ENCODE measurements around the gene KIAA1328. TPM values are rescaled to one million over a fixed set of nuclear protein-coding genes. Genes with fewer than 3 reads are reported as not detected.

Gene KIAA1328
- total and polyA plus RNA-seq, 4 donors: 0.95 to 7.4 (median 2.9) TPM

DNA sequence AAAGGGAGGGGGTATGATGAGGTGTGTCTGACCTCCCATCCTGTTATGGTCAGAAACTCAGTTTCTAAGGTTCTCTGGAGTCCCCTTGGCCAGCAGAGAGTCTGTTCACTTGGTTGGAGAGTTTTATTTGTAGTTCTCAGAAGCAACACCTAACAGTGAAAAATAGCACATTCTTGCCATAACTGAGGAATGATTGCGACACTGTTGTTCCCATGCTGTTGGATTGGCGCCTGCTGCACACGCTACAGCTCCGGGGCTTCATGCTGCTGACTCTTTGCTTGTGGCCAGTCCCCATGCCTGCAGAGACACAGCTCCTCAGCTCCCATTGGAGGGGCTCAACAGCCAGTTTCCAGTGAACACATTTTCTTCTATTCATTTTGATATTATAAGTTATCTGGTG lies 42.2 kb upstream of the KIAA1328 start:
- TF ChIP-seq, protein P1, sequence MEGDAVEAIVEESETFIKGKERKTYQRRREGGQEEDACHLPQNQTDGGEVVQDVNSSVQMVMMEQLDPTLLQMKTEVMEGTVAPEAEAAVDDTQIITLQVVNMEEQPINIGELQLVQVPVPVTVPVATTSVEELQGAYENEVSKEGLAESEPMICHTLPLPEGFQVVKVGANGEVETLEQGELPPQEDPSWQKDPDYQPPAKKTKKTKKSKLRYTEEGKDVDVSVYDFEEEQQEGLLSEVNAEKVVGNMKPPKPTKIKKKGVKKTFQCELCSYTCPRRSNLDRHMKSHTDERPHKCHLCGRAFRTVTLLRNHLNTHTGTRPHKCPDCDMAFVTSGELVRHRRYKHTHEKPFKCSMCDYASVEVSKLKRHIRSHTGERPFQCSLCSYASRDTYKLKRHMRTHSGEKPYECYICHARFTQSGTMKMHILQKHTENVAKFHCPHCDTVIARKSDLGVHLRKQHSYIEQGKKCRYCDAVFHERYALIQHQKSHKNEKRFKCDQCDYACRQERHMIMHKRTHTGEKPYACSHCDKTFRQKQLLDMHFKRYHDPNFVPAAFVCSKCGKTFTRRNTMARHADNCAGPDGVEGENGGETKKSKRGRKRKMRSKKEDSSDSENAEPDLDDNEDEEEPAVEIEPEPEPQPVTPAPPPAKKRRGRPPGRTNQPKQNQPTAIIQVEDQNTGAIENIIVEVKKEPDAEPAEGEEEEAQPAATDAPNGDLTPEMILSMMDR (IDR thresholded peaks at IDR 0.05; ENCODE audit: low read depth, low read length, missing input control): no peak
- TF ChIP-seq, protein P2, sequence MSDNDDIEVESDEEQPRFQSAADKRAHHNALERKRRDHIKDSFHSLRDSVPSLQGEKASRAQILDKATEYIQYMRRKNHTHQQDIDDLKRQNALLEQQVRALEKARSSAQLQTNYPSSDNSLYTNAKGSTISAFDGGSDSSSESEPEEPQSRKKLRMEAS (IDR thresholded peaks at IDR 0.05): no peak
- TF ChIP-seq, protein P3, sequence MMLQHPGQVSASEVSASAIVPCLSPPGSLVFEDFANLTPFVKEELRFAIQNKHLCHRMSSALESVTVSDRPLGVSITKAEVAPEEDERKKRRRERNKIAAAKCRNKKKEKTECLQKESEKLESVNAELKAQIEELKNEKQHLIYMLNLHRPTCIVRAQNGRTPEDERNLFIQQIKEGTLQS (IDR thresholded peaks at IDR 0.05): no peak
- no peak for TF ChIP-seq HNF4G (IDR thresholded peaks at IDR 0.05)
- no peak for TF ChIP-seq HNF4A (conservative IDR thresholded peaks at IDR 0.05)
- TF ChIP-seq, protein P4, sequence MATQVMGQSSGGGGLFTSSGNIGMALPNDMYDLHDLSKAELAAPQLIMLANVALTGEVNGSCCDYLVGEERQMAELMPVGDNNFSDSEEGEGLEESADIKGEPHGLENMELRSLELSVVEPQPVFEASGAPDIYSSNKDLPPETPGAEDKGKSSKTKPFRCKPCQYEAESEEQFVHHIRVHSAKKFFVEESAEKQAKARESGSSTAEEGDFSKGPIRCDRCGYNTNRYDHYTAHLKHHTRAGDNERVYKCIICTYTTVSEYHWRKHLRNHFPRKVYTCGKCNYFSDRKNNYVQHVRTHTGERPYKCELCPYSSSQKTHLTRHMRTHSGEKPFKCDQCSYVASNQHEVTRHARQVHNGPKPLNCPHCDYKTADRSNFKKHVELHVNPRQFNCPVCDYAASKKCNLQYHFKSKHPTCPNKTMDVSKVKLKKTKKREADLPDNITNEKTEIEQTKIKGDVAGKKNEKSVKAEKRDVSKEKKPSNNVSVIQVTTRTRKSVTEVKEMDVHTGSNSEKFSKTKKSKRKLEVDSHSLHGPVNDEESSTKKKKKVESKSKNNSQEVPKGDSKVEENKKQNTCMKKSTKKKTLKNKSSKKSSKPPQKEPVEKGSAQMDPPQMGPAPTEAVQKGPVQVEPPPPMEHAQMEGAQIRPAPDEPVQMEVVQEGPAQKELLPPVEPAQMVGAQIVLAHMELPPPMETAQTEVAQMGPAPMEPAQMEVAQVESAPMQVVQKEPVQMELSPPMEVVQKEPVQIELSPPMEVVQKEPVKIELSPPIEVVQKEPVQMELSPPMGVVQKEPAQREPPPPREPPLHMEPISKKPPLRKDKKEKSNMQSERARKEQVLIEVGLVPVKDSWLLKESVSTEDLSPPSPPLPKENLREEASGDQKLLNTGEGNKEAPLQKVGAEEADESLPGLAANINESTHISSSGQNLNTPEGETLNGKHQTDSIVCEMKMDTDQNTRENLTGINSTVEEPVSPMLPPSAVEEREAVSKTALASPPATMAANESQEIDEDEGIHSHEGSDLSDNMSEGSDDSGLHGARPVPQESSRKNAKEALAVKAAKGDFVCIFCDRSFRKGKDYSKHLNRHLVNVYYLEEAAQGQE (IDR thresholded peaks at IDR 0.05): no peak
- no peak for TF ChIP-seq YY1 (IDR thresholded peaks at IDR 0.05)
- TF ChIP-seq FOXA2 (IDR thresholded peaks at IDR 0.05): no peak
- no peak for TF ChIP-seq TAF1 (conservative IDR thresholded peaks at IDR 0.05)
- no peak for TF ChIP-seq GABPA (IDR thresholded peaks at IDR 0.05 in 1 of 2, conservative IDR thresholded peaks at IDR 0.05 in 1 of 2)
- no peak for TF ChIP-seq FOXA1 (IDR thresholded peaks at IDR 0.05)
- TF ChIP-seq JUND (IDR thresholded peaks at IDR 0.05): no peak
- no peak for TF ChIP-seq EGR1 (IDR thresholded peaks at IDR 0.05; ENCODE audit: low read depth in 2 of 2)
- no peak for TF ChIP-seq RXRA (IDR thresholded peaks at IDR 0.05)
- TF ChIP-seq NR2F2 (IDR thresholded peaks at IDR 0.05): no peak
- no peak for TF ChIP-seq RAD21 (IDR thresholded peaks at IDR 0.05)
- TF ChIP-seq, protein P5, sequence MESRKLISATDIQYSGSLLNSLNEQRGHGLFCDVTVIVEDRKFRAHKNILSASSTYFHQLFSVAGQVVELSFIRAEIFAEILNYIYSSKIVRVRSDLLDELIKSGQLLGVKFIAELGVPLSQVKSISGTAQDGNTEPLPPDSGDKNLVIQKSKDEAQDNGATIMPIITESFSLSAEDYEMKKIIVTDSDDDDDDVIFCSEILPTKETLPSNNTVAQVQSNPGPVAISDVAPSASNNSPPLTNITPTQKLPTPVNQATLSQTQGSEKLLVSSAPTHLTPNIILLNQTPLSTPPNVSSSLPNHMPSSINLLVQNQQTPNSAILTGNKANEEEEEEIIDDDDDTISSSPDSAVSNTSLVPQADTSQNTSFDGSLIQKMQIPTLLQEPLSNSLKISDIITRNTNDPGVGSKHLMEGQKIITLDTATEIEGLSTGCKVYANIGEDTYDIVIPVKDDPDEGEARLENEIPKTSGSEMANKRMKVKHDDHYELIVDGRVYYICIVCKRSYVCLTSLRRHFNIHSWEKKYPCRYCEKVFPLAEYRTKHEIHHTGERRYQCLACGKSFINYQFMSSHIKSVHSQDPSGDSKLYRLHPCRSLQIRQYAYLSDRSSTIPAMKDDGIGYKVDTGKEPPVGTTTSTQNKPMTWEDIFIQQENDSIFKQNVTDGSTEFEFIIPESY (IDR thresholded peaks at IDR 0.05): no peak
- TF ChIP-seq SP1 (IDR thresholded peaks at IDR 0.05): no peak
- no peak overlapping the region for H3K4me3 ChIP-seq (ENCODE audit: low read depth in 1 of 3, low read length in 3 of 3)
- H3K4me1 ChIP-seq (ENCODE audit: control insufficient read depth in 4 of 4, insufficient read depth in 4 of 4, low read length in 3 of 4): no peaks in the 10 kb centered on the region
- WGBS: 56% methylated on average over 4 of the region's 4 CpGs
- H3K9me3 ChIP-seq (ENCODE audit: control insufficient read depth in 4 of 4, low read length in 3 of 4): no peaks in the 10 kb centered on the region
- H3K9ac ChIP-seq (ENCODE audit: low read depth in 1 of 2, low read length in 2 of 2): no peak overlapping the region
- H3K27ac ChIP-seq (ENCODE audit: low read depth in 1 of 2, low read length in 2 of 2): no peak overlapping the region
- peaks cover 0 to 2% (median 0%) of the 10 kb centered on the region in 4 donors for H3K36me3 ChIP-seq (ENCODE audit: control insufficient read depth in 4 of 4, insufficient read depth in 3 of 4, low read depth in 1 of 4, low read length in 3 of 4)
- no peaks in the 10 kb centered on the region for H3K27me3 ChIP-seq (ENCODE audit: control insufficient read depth in 4 of 4, insufficient read depth in 4 of 4, low read length in 3 of 4)
- no peak for DNase-seq (ENCODE audit: low spot score)
